ENCODE results near the gene SNRPA.

GRCh38 chr19:40762754-40763470 lies 11.9 kb downstream of the SNRPA start:
- TF ChIP-seq CREB5 (CRISPR knock-in tag; IDR thresholded peaks at IDR 0.05; ENCODE audit: low read depth) (no peak), CSRNP3 (CRISPR knock-in tag; IDR thresholded peaks at IDR 0.05) (no peak)
